ENCODE measurements around the gene NOL3.

The NOL3 gene

GRCh38 chr16:67206838-67207248 is 36.5 kb downstream of the NOL3 start:
- DNase-seq (ENCODE audit: low spot score): no peak

GRCh38 chr16:67207249-67208091 is 37.1 kb downstream of the NOL3 start:
- DNase-seq (ENCODE audit: low spot score): no peak

- no peak for DNase-seq (ENCODE audit: low spot score)
Observed at GRCh38 chr16:67208154-67208896, 38.0 kb downstream of the NOL3 start.

GRCh38 chr16:67209565-67209964 is 39.2 kb downstream of the NOL3 start:
- no peak for DNase-seq (ENCODE audit: low spot score)

GRCh38 chr16:67210069-67210937 is 40.0 kb downstream of the NOL3 start:
- no peak for DNase-seq (ENCODE audit: low spot score)

GRCh38 chr16:67211674-67212073 is 41.3 kb downstream of the NOL3 start:
- no peak for DNase-seq (ENCODE audit: low spot score)

- no peak for DNase-seq (ENCODE audit: low spot score)
Observed at GRCh38 chr16:67212766-67213165, 42.4 kb downstream of the NOL3 start.

GRCh38 chr16:67213197-67214019 is 43.1 kb downstream of the NOL3 start:
- DNase-seq (ENCODE audit: low spot score): no peak

GRCh38 chr16:67215706-67216105 is 45.4 kb downstream of the NOL3 start:
- no peak for DNase-seq (ENCODE audit: low spot score)

GRCh38 chr16:67216612-67217490 is 46.5 kb downstream of the NOL3 start:
- DNase-seq (ENCODE audit: low spot score): peak; percentile 46

GRCh38 chr16:67223992-67224391 is 53.7 kb downstream of the NOL3 start:
- no peak for DNase-seq (ENCODE audit: low spot score)
